NT2/D1 (cell line): Measurements from ENCODE around the gene TMEM63B.

ENCODE experiments used
- SUZ12 ChIP-seq: IDR thresholded peaks from 2 replicates; pipeline ENCODE4 v1.6.1; 2011; ENCODE audit not compliant: insufficient read length, insufficient read depth; ENCODE audit errors: extremely low read depth
- YY1 ChIP-seq: IDR thresholded peaks from 2 replicates; pipeline ENCODE4 v1.6.1; 2011; ENCODE audit not compliant: insufficient read length, insufficient read depth

DNA sequence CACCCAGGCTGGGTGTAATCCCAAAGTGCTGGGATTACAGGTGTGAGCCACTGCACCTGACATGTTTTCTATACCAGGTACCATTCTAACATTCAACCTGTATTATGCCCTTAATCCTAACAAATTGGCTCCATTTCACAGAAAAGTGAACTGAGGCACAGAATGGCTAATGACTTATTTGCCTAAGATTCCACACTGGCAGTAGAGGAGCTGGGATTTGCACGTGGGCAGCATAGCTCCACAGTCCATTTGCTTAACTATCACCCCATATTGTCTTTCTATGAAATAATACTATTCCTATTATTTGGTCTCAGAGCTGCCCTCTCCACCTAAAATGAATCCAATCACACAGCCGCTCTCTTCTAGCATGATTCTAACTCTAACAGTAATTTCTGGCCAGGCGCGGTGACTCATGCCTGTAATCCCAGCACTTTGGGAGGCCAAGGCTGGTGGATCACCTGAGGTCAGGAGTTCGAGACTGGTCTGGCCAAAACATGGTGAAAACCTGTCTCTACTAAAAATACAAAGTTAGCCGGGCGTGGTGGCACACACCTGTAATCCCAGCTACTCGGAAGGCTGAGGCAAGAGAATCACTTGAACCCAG is 66.1 kb downstream of the TMEM63B start:
- TF ChIP-seq SUZ12 (no peak), YY1 (no peak)
